H9 (cell line): ENCODE results near the gene TRIM37. TPM values are rescaled to one million over a fixed set of nuclear protein-coding genes. Genes with fewer than 3 reads are reported as not detected.

Experiments
- DNase-seq: peaks from one replicate; pipeline ENCODE4 v3.0.0-alpha.2; 2017
- H2AFZ ChIP-seq: one replicate; pipeline ENCODE4 v1.6.1; 2013; ENCODE audit warnings: mild to moderate bottlenecking, low read length, control low read depth, moderate library complexity
- H2AK5ac ChIP-seq: 2 replicates; pipeline ENCODE4 v1.6.1; 2013; ENCODE audit warnings: low read length, control low read depth, mixed read lengths; ENCODE audit not compliant: insufficient read length
- H2BK120ac ChIP-seq: one replicate; pipeline ENCODE4 v1.6.1; 2013; ENCODE audit warnings: low read depth, mild to moderate bottlenecking, low read length, control low read depth, inconsistent platforms; ENCODE audit not compliant: poor library complexity, severe bottlenecking
- H2BK12ac ChIP-seq: 2 replicates; pipeline ENCODE4 v1.6.1; 2013; ENCODE audit warnings: low read length, control low read depth, mixed read lengths, low read depth; ENCODE audit not compliant: insufficient read length
- H2BK15ac ChIP-seq: 2 replicates; pipeline ENCODE4 v1.6.1; 2013; ENCODE audit warnings: low read depth, low read length, control low read depth
- H2BK20ac ChIP-seq: one replicate; pipeline ENCODE4 v1.6.1; 2013; ENCODE audit warnings: low read depth, mild to moderate bottlenecking, low read length, control low read depth, inconsistent platforms; ENCODE audit not compliant: poor library complexity, severe bottlenecking
- H2BK5ac ChIP-seq: 2 replicates; pipeline ENCODE4 v1.6.1; 2013; ENCODE audit warnings: low read length, control low read depth, mixed read lengths; ENCODE audit not compliant: insufficient read length
- H3K14ac ChIP-seq: 2 replicates; pipeline ENCODE4 v1.6.1; 2013; ENCODE audit warnings: low read length, control low read depth; ENCODE audit not compliant: insufficient read depth
- H3K18ac ChIP-seq: 2 replicates; pipeline ENCODE4 v1.6.1; 2013; ENCODE audit warnings: low read depth, mild to moderate bottlenecking, mixed read lengths, low read length, control low read depth; ENCODE audit not compliant: insufficient read length
- H3K23ac ChIP-seq: 2 replicates; pipeline ENCODE4 v1.6.1; 2013; ENCODE audit warnings: low read length, control low read depth, mixed read lengths, low read depth; ENCODE audit not compliant: insufficient read length
- H3K23me2 ChIP-seq: 2 replicates; pipeline ENCODE4 v1.6.1; 2013; ENCODE audit warnings: low read depth, mild to moderate bottlenecking, mixed read lengths, low read length, control low read depth; ENCODE audit not compliant: insufficient read length, poor library complexity, severe bottlenecking
- H3K27ac ChIP-seq: 2 replicates; pipeline ENCODE4 v1.5.1; 2013; ENCODE audit warnings: low read length, control low read depth, mixed read lengths, low read depth; ENCODE audit not compliant: insufficient read length
- H3K27me3 ChIP-seq: 2 replicates; pipeline ENCODE4 v1.6.1; 2013; ENCODE audit warnings: low read length, control low read depth, inconsistent platforms; ENCODE audit not compliant: insufficient read depth
- H3K4ac ChIP-seq: 2 replicates; pipeline ENCODE4 v1.6.1; 2013; ENCODE audit warnings: low read depth, mild to moderate bottlenecking, control low read depth, inconsistent platforms, low read length, moderate library complexity
- H3K4me1 ChIP-seq: 2 replicates; pipeline ENCODE4 v1.6.1; 2013; ENCODE audit warnings: low read length, control low read depth, inconsistent platforms; ENCODE audit not compliant: insufficient read depth
- H3K4me2 ChIP-seq: 2 replicates; pipeline ENCODE4 v1.6.1; 2013; ENCODE audit warnings: low read length, control low read depth, mixed read lengths; ENCODE audit not compliant: insufficient read length, insufficient read depth
- H3K56ac ChIP-seq: 2 replicates; pipeline ENCODE4 v1.6.1; 2013; ENCODE audit warnings: low read depth, mild to moderate bottlenecking, mixed read lengths, low read length, control low read depth; ENCODE audit not compliant: insufficient read length
- H3K79me1 ChIP-seq: 2 replicates; pipeline ENCODE4 v1.6.1; 2013; ENCODE audit warnings: low read depth, mild to moderate bottlenecking, moderate library complexity, low read length, control low read depth, inconsistent platforms; ENCODE audit not compliant: insufficient read depth, poor library complexity, severe bottlenecking
- H3K79me2 ChIP-seq: 2 replicates; pipeline ENCODE4 v1.6.1; 2013; ENCODE audit warnings: low read length, control low read depth, inconsistent platforms; ENCODE audit not compliant: insufficient read depth
- H3K9ac ChIP-seq: 2 replicates; pipeline ENCODE4 v1.6.1; 2013; ENCODE audit warnings: low read length, control low read depth, mixed read lengths; ENCODE audit not compliant: insufficient read length; ENCODE audit errors: extremely low read depth
- H3K9me3 ChIP-seq: one replicate; pipeline ENCODE4 v1.6.1; 2013; ENCODE audit warnings: low read depth, low read length, inconsistent platforms; ENCODE audit not compliant: control insufficient read depth
- H3T11ph ChIP-seq: one replicate; pipeline ENCODE4 v1.6.1; 2013; ENCODE audit warnings: mild to moderate bottlenecking, low read length, control low read depth, inconsistent platforms
- H4K20me1 ChIP-seq: one replicate; pipeline ENCODE4 v1.6.1; 2013; ENCODE audit not compliant: control insufficient read depth, insufficient read length, insufficient read depth
- H4K5ac ChIP-seq: 2 replicates; pipeline ENCODE4 v1.6.1; 2013; ENCODE audit warnings: low read depth, mild to moderate bottlenecking, mixed read lengths, low read length, control low read depth; ENCODE audit not compliant: insufficient read length
- H4K8ac ChIP-seq: replicated peaks from 2 replicates; pipeline ENCODE4 v1.6.1; 2013; ENCODE audit warnings: low read length, control low read depth, mixed read lengths, low read depth; ENCODE audit not compliant: insufficient read length
- H4K91ac ChIP-seq: 2 replicates; pipeline ENCODE4 v1.6.1; 2013; ENCODE audit warnings: low read depth, mild to moderate bottlenecking, moderate library complexity, mixed read lengths, low read length, control low read depth; ENCODE audit not compliant: insufficient read length
- H3K27ac Mint-ChIP-seq, 3 experiments: 2 replicates in 2 of 3; 3 replicates in 1 of 3; pipeline ENCODE4 v1.8.0; 2020 to 2021; ENCODE audit warnings: mixed read lengths in 3 of 3, mild to moderate bottlenecking in 1 of 3, moderate library complexity in 1 of 3
- H3K27me3 Mint-ChIP-seq: 2 replicates; pipeline ENCODE4 v1.8.0; 2021; ENCODE audit warnings: low read depth, mild to moderate bottlenecking, moderate library complexity, mixed read lengths
- H3K36me3 Mint-ChIP-seq, 3 experiments: 2 replicates in 2 of 3; 3 replicates in 1 of 3; pipeline ENCODE4 v1.8.0; 2020 to 2021; ENCODE audit warnings: low read depth in 3 of 3, mixed read lengths in 3 of 3; ENCODE audit not compliant: insufficient read depth in 1 of 3
- H3K4me1 Mint-ChIP-seq, 2 experiments: 2 replicates each; pipeline ENCODE4 v1.8.0; 2020; ENCODE audit warnings: mixed read lengths in 2 of 2
- H3K4me3 Mint-ChIP-seq, 2 experiments: 2 replicates in 1 of 2; 3 replicates in 1 of 2; pipeline ENCODE4 v1.8.0; 2020 to 2021; ENCODE audit warnings: mild to moderate bottlenecking in 2 of 2, mixed read lengths in 2 of 2, moderate library complexity in 1 of 2
- H3K9me3 Mint-ChIP-seq, 2 experiments: 2 replicates in 1 of 2; 3 replicates in 1 of 2; pipeline ENCODE4 v1.8.0; 2020; ENCODE audit warnings: mild to moderate bottlenecking in 2 of 2, mixed read lengths in 2 of 2, moderate library complexity in 1 of 2
- WGBS: extraction: QIAGEN DNeasy Blood & Tissue Kit; methylation state at CpG from one replicate; pipeline ENCODE4 v1.1.7; 2013; ENCODE audit warnings: missing lambda C conversion rate, low lambda C conversion rate, mixed read lengths; ENCODE audit not compliant: insufficient read length; ENCODE audit errors: extremely low coverage; 5-methylcytosine and 5-hydroxymethylcytosine counted together
- total RNA-seq: library from RNA; stranded (reverse); gene quantifications from 2 replicates; pipeline ENCODE4 v1.2.1, GENCODE V29; 2021
- TF ChIP-seq, protein P1 (sequence below): fragments of 200-600 bp; sonication (generic); conservative IDR thresholded peaks from 3 replicates; pipeline ENCODE4 v1.8.0; 2021; ENCODE audit warnings: antibody characterized with exemption, mild to moderate bottlenecking

Gene TRIM37
- total RNA-seq, 1 experiment from 2014 or later: 52.1 TPM

DNA sequence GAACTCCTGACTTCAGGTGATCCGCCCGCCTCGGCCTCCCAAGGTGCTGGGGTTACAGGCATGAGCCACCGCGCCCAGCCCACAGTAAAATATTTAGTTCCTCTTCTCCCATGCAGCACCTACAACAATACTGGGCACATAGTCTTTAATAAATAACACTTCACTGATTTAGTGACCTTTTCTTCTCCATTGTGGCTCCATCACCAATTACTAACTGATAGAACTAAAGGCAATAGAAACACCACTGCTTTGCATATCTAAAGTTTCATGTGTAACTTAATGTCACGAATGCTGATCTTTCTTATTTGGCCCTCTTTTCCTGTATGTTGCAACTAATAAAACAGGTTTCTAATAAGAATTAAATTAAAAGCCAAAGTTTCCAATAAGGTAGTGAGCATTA is 38.9 kb downstream of the TRIM37 start:
- no peak overlapping the region for H2AFZ ChIP-seq
- no peak overlapping the region for H3K4ac ChIP-seq
- no peaks in the 10 kb centered on the region for H3K27me3 Mint-ChIP-seq
- no CpG with 5 or more reads among the region's 6 CpGs for WGBS
- no peak overlapping the region for H3K23ac ChIP-seq
- H4K8ac ChIP-seq: no peak overlapping the region
- TF ChIP-seq, protein P1, sequence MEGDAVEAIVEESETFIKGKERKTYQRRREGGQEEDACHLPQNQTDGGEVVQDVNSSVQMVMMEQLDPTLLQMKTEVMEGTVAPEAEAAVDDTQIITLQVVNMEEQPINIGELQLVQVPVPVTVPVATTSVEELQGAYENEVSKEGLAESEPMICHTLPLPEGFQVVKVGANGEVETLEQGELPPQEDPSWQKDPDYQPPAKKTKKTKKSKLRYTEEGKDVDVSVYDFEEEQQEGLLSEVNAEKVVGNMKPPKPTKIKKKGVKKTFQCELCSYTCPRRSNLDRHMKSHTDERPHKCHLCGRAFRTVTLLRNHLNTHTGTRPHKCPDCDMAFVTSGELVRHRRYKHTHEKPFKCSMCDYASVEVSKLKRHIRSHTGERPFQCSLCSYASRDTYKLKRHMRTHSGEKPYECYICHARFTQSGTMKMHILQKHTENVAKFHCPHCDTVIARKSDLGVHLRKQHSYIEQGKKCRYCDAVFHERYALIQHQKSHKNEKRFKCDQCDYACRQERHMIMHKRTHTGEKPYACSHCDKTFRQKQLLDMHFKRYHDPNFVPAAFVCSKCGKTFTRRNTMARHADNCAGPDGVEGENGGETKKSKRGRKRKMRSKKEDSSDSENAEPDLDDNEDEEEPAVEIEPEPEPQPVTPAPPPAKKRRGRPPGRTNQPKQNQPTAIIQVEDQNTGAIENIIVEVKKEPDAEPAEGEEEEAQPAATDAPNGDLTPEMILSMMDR: no peak
- no peaks in the 10 kb centered on the region for H3K4me1 Mint-ChIP-seq
- H2BK20ac ChIP-seq: no peak overlapping the region
- no peaks in the 10 kb centered on the region for H3K79me2 ChIP-seq
- no peak overlapping the region for H2BK12ac ChIP-seq
- H4K5ac ChIP-seq: no peak overlapping the region
- no peak overlapping the region for H4K91ac ChIP-seq
- no peak overlapping the region; a peak in 1 of 7 replicates for H3K27ac Mint-ChIP-seq
- H2BK5ac ChIP-seq: no peak overlapping the region
- H3K79me1 ChIP-seq: no peaks in the 10 kb centered on the region
- no peaks in the 10 kb centered on the region for H3K27me3 ChIP-seq
- no peak overlapping the region for H3K9ac ChIP-seq
- no peak overlapping the region for H3K4me2 ChIP-seq
- peaks cover 12 to 42% (median 24%) of the 10 kb centered on the region in 3 experiments; a peak in 6 of 7 replicates for H3K36me3 Mint-ChIP-seq
- H3K56ac ChIP-seq: no peak overlapping the region
- H3K4me3 Mint-ChIP-seq: no peak overlapping the region
- H3K23me2 ChIP-seq: no peaks in the 10 kb centered on the region
- no peak overlapping the region for H2BK15ac ChIP-seq
- H3T11ph ChIP-seq: no peak overlapping the region
- no peak overlapping the region for H3K18ac ChIP-seq
- no peaks in the 10 kb centered on the region for H4K20me1 ChIP-seq
- no peaks in the 10 kb centered on the region for H3K9me3 Mint-ChIP-seq
- H2BK120ac ChIP-seq: no peak overlapping the region
- no peak for DNase-seq
- no peak overlapping the region for H3K27ac ChIP-seq
- no peaks in the 10 kb centered on the region for H3K4me1 ChIP-seq
- H3K14ac ChIP-seq: no peak overlapping the region
- no peaks in the 10 kb centered on the region for H3K9me3 ChIP-seq
- no peak overlapping the region for H2AK5ac ChIP-seq
